GM10266 (cell line): ENCODE measurements around the gene FRS2.
A peak's percentile ranks its signal among the peaks of the same experiment; 100 is the strongest.

Experiments
- DNase-seq: peaks from one replicate; pipeline ENCODE4 v3.0.0; 2012; ENCODE audit errors: extremely low spot score
- CTCF ChIP-seq: IDR thresholded peaks from 2 replicates; pipeline ENCODE4 v1.5.1; 2012; ENCODE audit warnings: mild to moderate bottlenecking, low read depth; ENCODE audit not compliant: control insufficient read depth, insufficient read depth; ENCODE audit errors: missing control alignments

FRS2 gene

GRCh38 chr12:69546693-69547438, 76.7 kb downstream of the FRS2 start:
- TF ChIP-seq CTCF = no peak
- no peak for DNase-seq

- TF ChIP-seq CTCF = no peak
Measured at GRCh38 chr12:69548687-69549086, 78.5 kb downstream of the FRS2 start.

GRCh38 chr12:69550569-69551350, 80.6 kb downstream of the FRS2 start:
- TF ChIP-seq CTCF = no peak
- no peak for DNase-seq

More at GRCh38 chr12:69548687-69549086, 78.5 kb downstream of the FRS2 start:
- no peak for DNase-seq

GRCh38 chr12:69553628-69554248, 83.5 kb downstream of the FRS2 start:
- TF ChIP-seq CTCF = no peak
- DNase-seq = peak; percentile 20

GRCh38 chr12:69555461-69555860, 85.3 kb downstream of the FRS2 start:
- DNase-seq = no peak
- no peak for TF ChIP-seq CTCF

GRCh38 chr12:69556383-69556782, 86.2 kb downstream of the FRS2 start:
- no peak for TF ChIP-seq CTCF
- no peak for DNase-seq
